Lung (tissue), 12 donors: ENCODE data around the gene HNF1A. TPM values are rescaled to one million over a fixed set of nuclear protein-coding genes. Genes with fewer than 3 reads are reported as not detected.

Experiments
- ATAC-seq: fragments of 200-7000 bp; cut with Tn5 transposase; one replicate; pipeline ENCODE4 v1.9.1; 2020; ENCODE audit warnings: moderate number of reproducible peaks; ENCODE audit not compliant: insufficient read depth, low FRiP score
- DNase-seq, 3 donors: peaks; one replicate each; pipeline ENCODE4 v3.0.0-alpha.2; 2013 to 2017
- H3K27ac ChIP-seq, 2 donors: one replicate each; pipeline ENCODE4 v1.5.1; 2013; ENCODE audit warnings: mild to moderate bottlenecking in 2 of 2, moderate library complexity in 2 of 2, control low read depth in 1 of 2, inconsistent platforms in 1 of 2, low read depth in 1 of 2, low read length in 1 of 2
- H3K27me3 ChIP-seq, 3 donors: one replicate each; pipeline ENCODE4 v1.5.1; 2013; ENCODE audit warnings: low read length in 2 of 3; ENCODE audit not compliant: control insufficient read depth in 3 of 3, insufficient read depth in 3 of 3
- H3K36me3 ChIP-seq, 4 donors: one replicate each; pipeline ENCODE4 v1.5.1; 2013; ENCODE audit warnings: low read length in 4 of 4, mild to moderate bottlenecking in 1 of 4, moderate library complexity in 1 of 4; ENCODE audit not compliant: control insufficient read depth in 4 of 4, insufficient read depth in 4 of 4
- H3K4me1 ChIP-seq, 5 donors: one replicate each; pipeline ENCODE4 v1.5.1; 2013; ENCODE audit warnings: low read length in 5 of 5, mild to moderate bottlenecking in 2 of 5, moderate library complexity in 1 of 5; ENCODE audit not compliant: control insufficient read depth in 5 of 5, insufficient read depth in 5 of 5
- H3K4me3 ChIP-seq: one replicate; pipeline ENCODE4 v1.5.1; 2013; ENCODE audit warnings: mild to moderate bottlenecking, control low read depth, moderate library complexity
- H3K9ac ChIP-seq, 2 donors: one replicate each; pipeline ENCODE4 v1.5.1; 2013; ENCODE audit warnings: low read length in 2 of 2, control low read depth in 1 of 2; ENCODE audit not compliant: insufficient read depth in 1 of 2
- H3K9me3 ChIP-seq, 4 donors: one replicate each; pipeline ENCODE4 v1.5.1; 2013; ENCODE audit warnings: low read length in 3 of 4, mild to moderate bottlenecking in 1 of 4, moderate library complexity in 1 of 4; ENCODE audit not compliant: control insufficient read depth in 4 of 4, insufficient read depth in 3 of 4
- WGBS, 2 donors: extraction: QIAGEN DNeasy Blood & Tissue Kit; methylation state at CpG; one replicate each; pipeline ENCODE4 v1.1.7; 2013; 5-methylcytosine and 5-hydroxymethylcytosine counted together
- polyA plus RNA-seq, 2 donors: library from polyadenylated mRNA; stranded (reverse); fragments of 200-250 nt; gene quantifications; one replicate each; pipeline ENCODE4 v1.2.1, GENCODE V29; 2013
- total RNA-seq, 2 donors: library from RNA; depleted of rRNA in 1 of 2; stranded (reverse); fragments of >200 nt in 1 of 2; gene quantifications; one replicate each; pipeline ENCODE4 v1.2.1, GENCODE V29; 2014 to 2021
- TF ChIP-seq, protein P1 (sequence below): IDR thresholded peaks from 2 replicates; pipeline ENCODE4 v1.5.1; 2012; ENCODE audit warnings: mild to moderate bottlenecking; ENCODE audit errors: control extremely low read depth, extremely low read depth
- donor health status: control.
- donor health status: control.
- donor health status: Bipolar disorder and iron deficiency.
- donor health status: healthy.
- donor health status: DM: yes; HTN: yes; CAD: no.

The HNF1A gene
- total and polyA plus RNA-seq, 4 donors, result 0.06 to 0.52 (median 0.27) TPM

DNA sequence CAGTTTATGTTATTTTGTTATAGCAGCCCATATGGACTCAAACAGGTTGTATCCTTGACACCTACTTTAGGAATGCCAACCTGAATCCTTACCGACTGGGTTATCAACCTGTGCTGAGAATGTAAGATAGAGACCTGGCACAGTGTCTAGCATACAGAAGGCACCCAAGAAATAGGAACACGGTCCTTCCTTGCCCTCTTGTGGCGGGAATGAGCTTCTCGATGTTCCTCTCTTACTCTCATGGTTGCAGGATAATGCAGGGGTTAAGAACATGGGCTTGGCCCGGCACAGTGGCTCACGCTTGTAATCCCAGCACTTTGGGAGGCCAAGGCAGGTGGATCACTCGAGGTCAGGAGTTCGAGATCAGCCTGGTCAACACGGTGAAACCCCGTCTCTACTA is 31.4 kb downstream of the HNF1A start:
- H3K9ac ChIP-seq, result no peak overlapping the region
- peaks cover 0 to 2% (median 0%) of the 10 kb centered on the region in 4 donors for H3K9me3 ChIP-seq
- 69 to 81% methylated on average over 10 of the region's 10 CpGs for WGBS, 2 donors
- ATAC-seq (no peak), DNase-seq (peak; percentile 35 to 57 (median 38))
- H3K27ac ChIP-seq, result no peak overlapping the region
- no peaks in the 10 kb centered on the region for H3K4me1 ChIP-seq
- H3K4me3 ChIP-seq, result no peak overlapping the region
- TF ChIP-seq, protein P1, sequence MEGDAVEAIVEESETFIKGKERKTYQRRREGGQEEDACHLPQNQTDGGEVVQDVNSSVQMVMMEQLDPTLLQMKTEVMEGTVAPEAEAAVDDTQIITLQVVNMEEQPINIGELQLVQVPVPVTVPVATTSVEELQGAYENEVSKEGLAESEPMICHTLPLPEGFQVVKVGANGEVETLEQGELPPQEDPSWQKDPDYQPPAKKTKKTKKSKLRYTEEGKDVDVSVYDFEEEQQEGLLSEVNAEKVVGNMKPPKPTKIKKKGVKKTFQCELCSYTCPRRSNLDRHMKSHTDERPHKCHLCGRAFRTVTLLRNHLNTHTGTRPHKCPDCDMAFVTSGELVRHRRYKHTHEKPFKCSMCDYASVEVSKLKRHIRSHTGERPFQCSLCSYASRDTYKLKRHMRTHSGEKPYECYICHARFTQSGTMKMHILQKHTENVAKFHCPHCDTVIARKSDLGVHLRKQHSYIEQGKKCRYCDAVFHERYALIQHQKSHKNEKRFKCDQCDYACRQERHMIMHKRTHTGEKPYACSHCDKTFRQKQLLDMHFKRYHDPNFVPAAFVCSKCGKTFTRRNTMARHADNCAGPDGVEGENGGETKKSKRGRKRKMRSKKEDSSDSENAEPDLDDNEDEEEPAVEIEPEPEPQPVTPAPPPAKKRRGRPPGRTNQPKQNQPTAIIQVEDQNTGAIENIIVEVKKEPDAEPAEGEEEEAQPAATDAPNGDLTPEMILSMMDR, result no peak
- H3K27me3 ChIP-seq, result no peaks in the 10 kb centered on the region
- peaks cover 10 to 50% (median 30%) of the 10 kb centered on the region in 4 donors for H3K36me3 ChIP-seq

GRCh38 chr12:121010860-121011259 is 32.5 kb downstream of the HNF1A start:
- Histone ChIP-seq H3K27ac (no peak overlapping the region), H3K27me3 (no peaks in the 10 kb centered on the region), H3K4me1 (peaks cover 0 to 8% (median 2%) of the 10 kb centered on the region in 5 donors), H3K36me3 (peaks cover 10 to 44% (median 28%) of the 10 kb centered on the region in 4 donors), H3K9ac (no peak overlapping the region), H3K9me3 (peaks cover 0 to 2% (median 0%) of the 10 kb centered on the region in 4 donors), H3K4me3 (no peak overlapping the region)
- TF ChIP-seq, protein P1, result no peak
- DNase-seq (no peak), ATAC-seq (no peak)
- 94 to 97% methylated on average over 8 of the region's 8 CpGs for WGBS, 2 donors

DNA sequence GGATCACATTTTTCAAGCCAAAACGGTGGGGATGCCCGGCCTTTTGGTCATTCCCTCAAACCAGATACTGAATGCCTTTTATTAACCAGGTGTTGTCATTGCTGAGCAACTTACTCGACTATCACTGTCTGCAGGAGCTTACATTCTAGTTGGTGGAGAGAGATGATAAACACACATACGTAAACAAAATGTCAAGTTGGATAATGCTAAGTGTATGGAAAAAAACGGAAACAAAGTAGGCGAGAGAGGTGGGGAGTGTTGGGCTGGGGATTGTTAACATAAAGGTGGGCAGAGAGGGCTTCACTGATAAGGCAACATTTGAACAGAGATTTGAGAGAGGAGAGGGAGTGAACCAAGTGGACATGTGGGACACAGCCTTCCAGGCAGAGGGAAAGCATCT is 33.5 kb downstream of the HNF1A start:
- Histone ChIP-seq H3K4me1 (peaks cover 0 to 9% (median 2%) of the 10 kb centered on the region in 5 donors), H3K9ac (no peak overlapping the region), H3K9me3 (peaks cover 0 to 2% (median 0%) of the 10 kb centered on the region in 4 donors), H3K27ac (no peak overlapping the region), H3K27me3 (no peaks in the 10 kb centered on the region), H3K4me3 (no peak overlapping the region), H3K36me3 (peaks cover 10 to 43% (median 25%) of the 10 kb centered on the region in 4 donors)
- no peak for DNase-seq
- 79 to 84% methylated on average over 6 of the region's 6 CpGs for WGBS, 2 donors
- no peak for ATAC-seq
- TF ChIP-seq, protein P1, result no peak

DNA sequence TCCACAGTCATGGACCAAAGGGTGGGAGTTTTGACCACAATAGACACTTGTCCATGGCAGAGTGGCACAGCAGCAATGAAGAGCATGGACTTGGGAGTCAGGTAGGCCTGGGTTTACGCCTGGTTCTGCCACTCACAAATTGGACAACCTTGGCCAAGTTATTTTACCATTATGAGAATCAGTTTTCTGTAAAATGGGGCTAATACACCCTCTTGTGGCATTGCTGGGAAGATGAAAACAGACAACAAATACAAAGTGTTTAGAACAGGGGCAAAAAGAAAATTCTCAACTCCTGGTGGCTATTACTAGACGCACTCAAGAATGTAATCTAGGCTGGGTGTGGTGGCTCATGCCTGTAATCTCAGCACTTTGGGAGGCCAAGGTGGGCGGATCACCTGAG is 35.4 kb downstream of the HNF1A start:
- Histone ChIP-seq H3K4me3 (no peak overlapping the region), H3K9ac (no peak overlapping the region), H3K27me3 (no peaks in the 10 kb centered on the region), H3K9me3 (peaks cover 0 to 2% (median 0%) of the 10 kb centered on the region in 4 donors), H3K27ac (no peak overlapping the region), H3K4me1 (peaks cover 0 to 9% (median 2%) of the 10 kb centered on the region in 5 donors), H3K36me3 (peaks cover 10 to 31% (median 16%) of the 10 kb centered on the region in 4 donors)
- 88 to 96% methylated on average over 3 of the region's 3 CpGs for WGBS, 2 donors
- DNase-seq (no peak), ATAC-seq (no peak)
- TF ChIP-seq, protein P1, result no peak
